NT2/D1 (cell line): Measurements from ENCODE around the gene NUP35.

ENCODE experiments used
- DNase-seq: peaks from one replicate; pipeline ENCODE4 v3.0.0-alpha.2; 2011; ENCODE audit warnings: low read depth, low spot score
- H3K27me3 ChIP-seq: 2 replicates; pipeline ENCODE4 v1.6.0; 2011; ENCODE audit warnings: mild to moderate bottlenecking; ENCODE audit not compliant: insufficient read length, insufficient read depth
- H3K36me3 ChIP-seq: 2 replicates; pipeline ENCODE4 v1.6.1; 2011; ENCODE audit warnings: mild to moderate bottlenecking, low read length, mixed read lengths; ENCODE audit not compliant: insufficient read depth, insufficient read length
- H3K4me1 ChIP-seq: 2 replicates; pipeline ENCODE4 v1.5.1; 2011; ENCODE audit not compliant: insufficient read depth, insufficient read length
- H3K4me3 ChIP-seq: 2 replicates; pipeline ENCODE4 v1.5.1; 2011; ENCODE audit warnings: low read depth; ENCODE audit not compliant: insufficient read length
- H3K9ac ChIP-seq: 2 replicates; pipeline ENCODE4 v1.6.0; 2011; ENCODE audit warnings: low read depth; ENCODE audit not compliant: insufficient read length
- H3K9me3 ChIP-seq: 2 replicates; pipeline ENCODE4 v1.5.1; 2011; ENCODE audit warnings: mild to moderate bottlenecking, low read length; ENCODE audit not compliant: insufficient read depth
- SUZ12 ChIP-seq: IDR thresholded peaks from 2 replicates; pipeline ENCODE4 v1.6.1; 2011; ENCODE audit not compliant: insufficient read length, insufficient read depth; ENCODE audit errors: extremely low read depth
- YY1 ChIP-seq: IDR thresholded peaks from 2 replicates; pipeline ENCODE4 v1.6.1; 2011; ENCODE audit not compliant: insufficient read length, insufficient read depth
- ZNF274 ChIP-seq: IDR thresholded peaks from 2 replicates; pipeline ENCODE4 v1.6.1; 2011; ENCODE audit warnings: mild to moderate bottlenecking, low read depth, low read length

The NUP35 gene

DNA sequence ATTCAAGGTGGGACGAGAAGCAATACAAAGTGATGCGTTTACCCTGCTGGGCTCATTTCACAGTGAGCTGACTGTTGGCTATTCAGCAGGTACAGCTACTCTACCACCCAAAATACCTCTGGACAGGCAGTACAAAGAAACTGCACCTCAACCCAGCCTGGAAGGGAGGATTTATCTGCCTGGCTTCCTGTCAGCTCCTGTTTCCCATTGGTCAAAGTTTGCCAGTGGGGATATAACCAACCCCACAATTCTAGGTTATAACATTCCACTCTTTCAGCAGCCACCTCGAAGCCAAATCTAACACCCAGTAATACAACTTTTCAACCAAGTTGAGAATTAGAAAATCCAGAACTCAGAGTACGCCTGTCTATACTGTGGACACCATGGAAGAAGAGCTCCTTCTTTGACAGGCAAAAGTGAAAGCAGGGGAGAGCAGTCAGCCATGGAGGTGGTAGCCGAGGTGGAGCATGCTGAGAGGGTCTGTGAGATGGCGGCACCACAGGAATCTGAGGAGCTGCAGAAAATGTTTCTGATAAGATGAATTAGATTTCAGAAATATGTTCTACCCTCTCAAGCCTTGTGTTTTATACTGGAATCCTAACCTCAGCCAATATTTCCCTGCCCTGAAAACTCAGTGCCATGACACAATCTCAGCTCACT is 34.9 kb upstream of the NUP35 start:
- TF ChIP-seq YY1 (no peak), SUZ12 (no peak), ZNF274 (no peak)
- H3K9ac ChIP-seq = no peak overlapping the region
- no peaks in the 10 kb centered on the region for H3K27me3 ChIP-seq
- H3K36me3 ChIP-seq = no peaks in the 10 kb centered on the region
- H3K9me3 ChIP-seq = no peaks in the 10 kb centered on the region
- H3K4me1 ChIP-seq = no peaks in the 10 kb centered on the region
- no peak overlapping the region for H3K4me3 ChIP-seq
- DNase-seq = no peak

DNA sequence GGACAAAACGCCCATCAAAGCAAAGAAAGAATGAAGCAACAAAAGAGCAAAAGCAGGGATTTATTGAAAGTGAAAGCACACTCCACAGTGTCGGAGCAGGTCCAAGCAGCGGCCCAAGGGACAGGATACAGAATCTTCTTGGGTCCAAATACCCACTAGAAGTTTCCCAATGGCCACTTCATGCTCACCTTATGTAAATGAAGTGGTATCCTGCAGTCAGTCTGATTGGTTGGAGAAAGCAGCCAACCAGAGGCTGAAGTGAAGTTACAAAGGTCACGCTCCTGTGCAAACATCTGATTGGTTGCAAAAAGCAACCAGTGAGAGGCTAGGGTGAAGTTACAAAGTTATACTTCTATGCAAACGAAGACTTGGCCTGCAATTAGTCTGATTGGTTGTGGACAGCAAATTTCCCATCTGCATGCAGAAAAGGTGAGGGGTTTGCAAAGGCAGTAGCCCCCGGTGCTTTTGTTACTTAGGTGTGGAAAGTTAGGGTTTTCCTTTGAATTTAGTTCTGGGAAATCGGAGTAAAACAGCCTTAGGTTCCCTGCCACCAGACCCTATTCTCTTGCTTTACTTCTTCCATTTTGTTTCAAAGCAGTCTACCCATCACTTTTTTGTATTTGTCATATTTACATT is 32.8 kb upstream of the NUP35 start:
- TF ChIP-seq YY1 = no peak
- no peak for TF ChIP-seq ZNF274
- TF ChIP-seq SUZ12 = no peak
- Histone ChIP-seq H3K4me3 (no peak overlapping the region), H3K9me3 (no peaks in the 10 kb centered on the region), H3K27me3 (no peaks in the 10 kb centered on the region), H3K4me1 (no peaks in the 10 kb centered on the region), H3K36me3 (no peaks in the 10 kb centered on the region), H3K9ac (no peak overlapping the region)
- DNase-seq = no peak

- Histone ChIP-seq H3K36me3 (no peaks in the 10 kb centered on the region), H3K4me1 (no peaks in the 10 kb centered on the region), H3K27me3 (no peaks in the 10 kb centered on the region), H3K9ac (no peak overlapping the region), H3K9me3 (no peaks in the 10 kb centered on the region), H3K4me3 (no peak overlapping the region)
- no peak for DNase-seq
- TF ChIP-seq SUZ12 = no peak
- no peak for TF ChIP-seq ZNF274
- TF ChIP-seq YY1 = no peak
These were observed 32.3 kb upstream of the NUP35 start for GRCh38 chr2:183091954-183092345.

GRCh38 chr2:183093857-183094657 is 30.2 kb upstream of the NUP35 start:
- no peak for DNase-seq
- H3K9me3 ChIP-seq = no peaks in the 10 kb centered on the region
- no peaks in the 10 kb centered on the region for H3K27me3 ChIP-seq
- no peak for TF ChIP-seq YY1
- no peak for TF ChIP-seq SUZ12
- TF ChIP-seq ZNF274 = no peak
- H3K36me3 ChIP-seq = no peaks in the 10 kb centered on the region
- no peaks in the 10 kb centered on the region for H3K4me1 ChIP-seq
- no peak overlapping the region for H3K9ac ChIP-seq
- no peak overlapping the region for H3K4me3 ChIP-seq

- Histone ChIP-seq H3K9me3 (no peaks in the 10 kb centered on the region), H3K27me3 (no peaks in the 10 kb centered on the region), H3K9ac (no peak overlapping the region), H3K36me3 (no peaks in the 10 kb centered on the region), H3K4me1 (peaks cover 4% of the 10 kb centered on the region), H3K4me3 (no peak overlapping the region)
- TF ChIP-seq ZNF274 = no peak
- no peak for TF ChIP-seq SUZ12
- TF ChIP-seq YY1 = no peak
- DNase-seq = no peak
These were observed 18.7 kb upstream of the NUP35 start for GRCh38 chr2:183105402-183106134.

GRCh38 chr2:183112577-183112976 is 11.7 kb upstream of the NUP35 start:
- Histone ChIP-seq H3K9ac (no peak overlapping the region), H3K4me1 (no peaks in the 10 kb centered on the region), H3K9me3 (no peaks in the 10 kb centered on the region), H3K27me3 (no peaks in the 10 kb centered on the region), H3K4me3 (no peak overlapping the region), H3K36me3 (no peaks in the 10 kb centered on the region)
- DNase-seq = no peak
- no peak for TF ChIP-seq SUZ12
- TF ChIP-seq YY1 = no peak
- no peak for TF ChIP-seq ZNF274
